ENCODE data around the gene SLC26A6. TPM values are rescaled to one million over a fixed set of nuclear protein-coding genes. Genes with fewer than 3 reads are reported as not detected.

The SLC26A6 gene
- total RNA-seq, 1 donor: 45.8 TPM

DNA sequence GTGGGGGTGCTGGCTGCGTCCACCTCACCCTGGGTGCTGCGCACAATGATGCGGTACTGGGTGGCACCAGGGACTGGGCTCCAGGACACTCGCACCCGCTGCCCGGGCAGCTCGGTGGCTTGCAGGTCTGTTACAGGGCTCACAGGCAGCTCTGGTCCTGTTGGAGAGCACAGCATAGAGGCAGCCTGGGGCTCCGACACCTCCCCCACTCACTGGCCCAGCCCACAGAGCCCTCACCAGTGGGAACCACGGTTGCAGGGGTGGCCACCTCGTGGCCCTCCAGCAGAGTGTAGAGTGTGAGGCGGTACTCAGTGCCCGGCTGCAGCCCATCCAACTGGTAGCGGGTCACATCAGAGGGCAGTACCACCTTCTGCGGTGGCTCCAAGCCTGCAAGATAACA lies 43.8 kb downstream of the SLC26A6 start:
- TF ChIP-seq, protein P1, sequence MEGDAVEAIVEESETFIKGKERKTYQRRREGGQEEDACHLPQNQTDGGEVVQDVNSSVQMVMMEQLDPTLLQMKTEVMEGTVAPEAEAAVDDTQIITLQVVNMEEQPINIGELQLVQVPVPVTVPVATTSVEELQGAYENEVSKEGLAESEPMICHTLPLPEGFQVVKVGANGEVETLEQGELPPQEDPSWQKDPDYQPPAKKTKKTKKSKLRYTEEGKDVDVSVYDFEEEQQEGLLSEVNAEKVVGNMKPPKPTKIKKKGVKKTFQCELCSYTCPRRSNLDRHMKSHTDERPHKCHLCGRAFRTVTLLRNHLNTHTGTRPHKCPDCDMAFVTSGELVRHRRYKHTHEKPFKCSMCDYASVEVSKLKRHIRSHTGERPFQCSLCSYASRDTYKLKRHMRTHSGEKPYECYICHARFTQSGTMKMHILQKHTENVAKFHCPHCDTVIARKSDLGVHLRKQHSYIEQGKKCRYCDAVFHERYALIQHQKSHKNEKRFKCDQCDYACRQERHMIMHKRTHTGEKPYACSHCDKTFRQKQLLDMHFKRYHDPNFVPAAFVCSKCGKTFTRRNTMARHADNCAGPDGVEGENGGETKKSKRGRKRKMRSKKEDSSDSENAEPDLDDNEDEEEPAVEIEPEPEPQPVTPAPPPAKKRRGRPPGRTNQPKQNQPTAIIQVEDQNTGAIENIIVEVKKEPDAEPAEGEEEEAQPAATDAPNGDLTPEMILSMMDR (IDR thresholded peaks at IDR 0.05; ENCODE audit: insufficient read depth, low read depth, low read length): no peak
- H3K4me3 ChIP-seq (ENCODE audit: low read depth, low read length): no peak overlapping the region
- DNase-seq (ENCODE audit: low read depth): no peak

DNA sequence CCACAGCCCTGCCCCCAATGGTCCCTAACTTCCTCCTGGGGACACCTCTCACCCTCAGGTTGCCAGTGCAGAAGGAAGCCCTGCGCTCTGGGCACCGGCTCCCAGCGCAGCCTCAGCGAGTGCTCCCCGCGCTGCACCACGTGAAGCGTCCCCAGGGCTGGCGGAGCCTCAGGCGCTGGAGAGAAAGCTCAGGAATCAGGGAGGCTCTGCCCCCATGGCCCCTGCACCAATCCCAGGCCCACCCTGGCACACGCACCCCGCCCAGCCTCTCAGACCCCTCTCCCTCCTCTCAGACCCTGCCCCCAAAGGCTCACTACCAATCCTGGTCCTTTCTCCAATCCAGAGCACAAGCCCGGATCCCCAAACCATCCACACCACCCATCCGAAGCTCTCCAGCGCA lies 47.0 kb downstream of the SLC26A6 start:
- H3K4me3 ChIP-seq (ENCODE audit: low read depth, low read length): no peak overlapping the region
- no peak for DNase-seq (ENCODE audit: low read depth)
- TF ChIP-seq, protein P1 (IDR thresholded peaks at IDR 0.05; ENCODE audit: insufficient read depth, low read depth, low read length): no peak

DNA sequence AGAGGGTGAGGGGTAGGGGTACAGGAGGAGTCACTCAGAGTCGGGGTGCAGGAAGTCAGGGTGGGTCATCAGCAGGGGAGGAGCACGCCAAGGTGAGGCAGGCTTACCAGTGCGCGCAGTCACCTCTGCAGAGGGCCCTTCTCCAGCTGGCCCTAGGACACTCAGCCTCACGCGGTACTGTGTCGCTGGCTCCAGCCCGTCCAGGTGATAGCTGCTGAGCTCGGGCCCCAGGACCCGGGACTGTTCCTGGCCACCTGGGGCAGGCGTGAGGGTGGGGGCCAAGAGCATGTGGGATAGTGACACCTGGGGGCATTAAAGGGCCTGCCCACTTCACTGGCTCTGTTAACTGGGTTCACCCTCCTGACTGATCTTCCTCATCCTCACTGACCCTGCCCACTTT lies 47.6 kb downstream of the SLC26A6 start:
- H3K4me3 ChIP-seq (ENCODE audit: low read depth, low read length): no peak overlapping the region
- DNase-seq (ENCODE audit: low read depth): no peak
- TF ChIP-seq, protein P1 (IDR thresholded peaks at IDR 0.05; ENCODE audit: insufficient read depth, low read depth, low read length): no peak

DNA sequence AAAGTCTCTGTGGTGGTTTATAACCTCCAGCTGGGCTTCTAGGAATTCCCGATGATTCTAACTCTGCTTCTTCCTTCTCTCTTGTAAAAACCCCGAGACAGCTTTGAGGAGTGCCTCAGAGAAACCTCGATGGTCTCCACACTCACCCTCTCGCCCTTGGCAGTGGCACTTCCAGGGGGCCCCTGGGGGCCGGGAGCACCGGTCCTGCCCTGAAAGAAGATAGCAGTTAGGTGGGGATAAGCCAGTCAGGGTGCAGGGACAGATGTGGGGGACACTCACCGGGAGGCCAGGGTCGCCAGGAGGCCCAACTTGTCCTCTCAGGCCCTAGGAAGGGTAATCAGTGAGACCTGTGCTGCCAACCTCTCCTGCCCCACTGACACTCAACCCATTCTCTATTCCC lies 49.9 kb downstream of the SLC26A6 start:
- TF ChIP-seq, protein P1 (IDR thresholded peaks at IDR 0.05; ENCODE audit: insufficient read depth, low read depth, low read length): no peak
- DNase-seq (ENCODE audit: low read depth): no peak
- H3K4me3 ChIP-seq (ENCODE audit: low read depth, low read length): no peak overlapping the region

DNA sequence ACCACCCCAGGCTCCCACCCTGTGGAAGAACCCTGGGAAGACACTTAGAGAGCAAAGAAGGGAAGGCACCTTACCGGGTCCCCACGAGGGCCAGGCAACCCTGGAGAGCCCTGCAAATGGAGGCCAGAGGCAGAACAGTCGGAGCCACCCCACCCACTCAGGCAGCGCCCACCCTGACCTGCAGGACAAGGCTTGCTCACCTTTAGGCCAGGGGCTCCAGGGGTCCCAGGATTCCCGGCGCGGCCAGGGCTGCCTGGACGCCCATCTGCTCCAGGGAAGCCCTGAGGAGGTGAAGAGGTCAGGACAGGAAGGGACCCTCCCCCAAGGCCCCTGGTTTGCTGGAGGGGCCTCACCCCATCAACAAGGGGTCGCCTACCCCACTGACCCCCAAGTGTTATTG lies 50.4 kb downstream of the SLC26A6 start:
- TF ChIP-seq, protein P1 (IDR thresholded peaks at IDR 0.05; ENCODE audit: insufficient read depth, low read depth, low read length): no peak
- no peak overlapping the region for H3K4me3 ChIP-seq (ENCODE audit: low read depth, low read length)
- DNase-seq (ENCODE audit: low read depth): no peak

DNA sequence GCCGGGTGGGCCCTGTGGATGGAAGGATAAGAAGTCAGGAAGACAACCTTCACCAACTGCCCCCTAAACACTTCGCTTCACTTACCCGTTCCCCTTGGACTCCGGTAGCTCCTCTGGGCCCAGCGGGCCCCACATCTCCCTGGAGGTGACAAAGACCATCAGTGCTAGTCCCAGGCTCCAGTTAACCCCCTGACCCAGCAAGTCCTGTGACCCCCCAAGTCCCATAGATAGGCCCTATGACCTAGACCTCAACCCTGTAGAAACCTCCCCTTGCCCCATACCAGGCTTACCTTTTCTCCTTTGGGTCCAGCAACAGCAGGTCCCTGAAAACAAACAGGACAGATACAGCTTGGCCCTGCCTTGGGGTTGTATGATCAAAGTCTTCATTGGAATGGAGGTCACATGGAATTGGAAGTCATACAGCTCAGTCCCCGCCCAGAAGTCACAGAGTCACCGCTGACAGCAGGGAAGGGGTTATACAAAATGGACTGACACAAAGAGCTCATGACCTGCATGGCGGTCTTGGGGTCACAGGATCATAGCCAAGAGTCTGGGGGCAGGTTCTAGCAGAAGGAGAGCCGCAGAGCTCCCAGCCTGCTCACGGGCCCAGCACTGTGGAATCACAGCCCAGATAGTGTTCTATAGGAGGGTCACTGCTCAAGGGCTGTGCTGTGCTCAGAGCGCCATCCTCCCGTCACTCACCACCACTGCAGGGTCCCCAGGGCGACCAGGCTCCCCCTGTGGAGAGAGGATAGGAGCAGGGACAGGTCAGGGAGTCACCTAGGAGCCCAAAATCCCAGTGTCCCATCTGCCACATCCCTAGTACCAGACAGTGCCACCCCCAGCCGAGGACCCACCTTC lies 53.4 kb downstream of the SLC26A6 start:
- H3K4me3 ChIP-seq (ENCODE audit: low read depth, low read length): no peak overlapping the region
- no peak for DNase-seq (ENCODE audit: low read depth)
- TF ChIP-seq, protein P1 (IDR thresholded peaks at IDR 0.05; ENCODE audit: insufficient read depth, low read depth, low read length): no peak

All from fibroblast of villous mesenchyme (primary cell).